OCI-LY1 (cell line): Measurements from ENCODE around the gene CCM2.
A peak's percentile ranks its signal among the peaks of the same experiment; 100 is the strongest.

Experiments used
- H2AFZ ChIP-seq: fragments of 200-600 bp; sonication (generic), shearing (Covaris generic); 2 replicates; pipeline ENCODE4 v1.6.0; 2014; ENCODE audit warnings: antibody characterized with exemption, mild to moderate bottlenecking, low read length
- H3F3A ChIP-seq: fragments of 200-600 bp; sonication (generic), shearing (Covaris generic); 2 replicates; pipeline ENCODE4 v1.6.0; 2014; ENCODE audit warnings: mild to moderate bottlenecking, antibody characterized with exemption, low read length, moderate library complexity; ENCODE audit not compliant: insufficient read depth
- H3K27ac ChIP-seq: fragments of 200-600 bp; sonication (generic); 2 replicates; pipeline ENCODE4 v1.5.1; 2014; ENCODE audit warnings: low read length, mixed run types, mild to moderate bottlenecking, low read depth; ENCODE audit not compliant: poor library complexity, severe bottlenecking
- H3K27me3 ChIP-seq: fragments of 200-600 bp; sonication (generic); 2 replicates; pipeline ENCODE4 v1.6.0; 2014; ENCODE audit warnings: antibody characterized with exemption, mild to moderate bottlenecking, low read length, moderate library complexity; ENCODE audit not compliant: insufficient read depth
- H3K36me3 ChIP-seq: fragments of 200-600 bp; sonication (generic); 2 replicates; pipeline ENCODE4 v1.6.1; 2014; ENCODE audit warnings: mild to moderate bottlenecking, antibody characterized with exemption, low read length, moderate library complexity, mixed read lengths; ENCODE audit not compliant: insufficient read depth
- H3K4me1 ChIP-seq: fragments of 200-600 bp; sonication (generic); 2 replicates; pipeline ENCODE4 v1.5.1; 2014; ENCODE audit warnings: mild to moderate bottlenecking, low read length, moderate library complexity; ENCODE audit not compliant: insufficient read depth, severe bottlenecking
- H3K4me2 ChIP-seq: fragments of 200-600 bp; sonication (generic), shearing (Covaris generic); 2 replicates; pipeline ENCODE4 v1.6.1; 2014; ENCODE audit warnings: low read length
- H3K4me3 ChIP-seq: fragments of 200-600 bp; sonication (generic); 2 replicates; pipeline ENCODE4 v1.5.1; 2014; ENCODE audit warnings: low read length, low read depth, mild to moderate bottlenecking, mixed read lengths; ENCODE audit not compliant: poor library complexity, severe bottlenecking
- H3K79me2 ChIP-seq: fragments of 200-600 bp; shearing (Covaris generic); 2 replicates; pipeline ENCODE4 v1.6.1; 2016; ENCODE audit warnings: mixed run types, low read length, mixed read lengths; ENCODE audit not compliant: insufficient read depth
- H3K9ac ChIP-seq: fragments of 200-600 bp; sonication (generic), shearing (Covaris generic); 2 replicates; pipeline ENCODE4 v1.6.1; 2014; ENCODE audit warnings: mild to moderate bottlenecking, low read length, mixed read lengths
- H3K9me2 ChIP-seq: fragments of 200-600 bp; sonication (generic), shearing (Covaris generic); 2 replicates; pipeline ENCODE4 v1.6.1; 2014; ENCODE audit warnings: low read depth, mild to moderate bottlenecking, low read length, mixed read lengths
- H3K9me3 ChIP-seq: fragments of 200-600 bp; shearing (Covaris generic); 2 replicates; pipeline ENCODE4 v1.6.1; 2014; ENCODE audit warnings: low read length, mixed read lengths
- H4K20me1 ChIP-seq: fragments of 200-600 bp; sonication (generic), shearing (Covaris generic); 2 replicates; pipeline ENCODE4 v1.6.0; 2016; ENCODE audit warnings: mild to moderate bottlenecking, low read length; ENCODE audit not compliant: insufficient read depth
- CTCF ChIP-seq: fragments of 200-600 bp; sonication (generic), shearing (Covaris generic); IDR thresholded peaks from 2 replicates; pipeline ENCODE4 v1.5.1; 2017; ENCODE audit warnings: mild to moderate bottlenecking, antibody characterized with exemption, low read length, moderate library complexity, mixed read lengths
- EZH2 ChIP-seq: fragments of 200-600 bp; sonication (generic), shearing (Covaris generic); IDR thresholded peaks from 2 replicates; pipeline ENCODE4 v1.8.0; 2017; ENCODE audit warnings: borderline replicate concordance, mixed run types, mild to moderate bottlenecking, antibody characterized with exemption, low read length, moderate library complexity, mixed read lengths

The CCM2 gene

GRCh38 chr7:45013465-45013967, 13.5 kb downstream of the CCM2 start:
- Histone ChIP-seq H3K9ac (no peak overlapping the region), H2AFZ (no peak overlapping the region), H3K27me3 (no peaks in the 10 kb centered on the region), H3K4me1 (no peaks in the 10 kb centered on the region), H3K36me3 (peaks cover 74% of the 10 kb centered on the region), H3K27ac (no peak overlapping the region), H3K9me2 (no peaks in the 10 kb centered on the region), H3K4me3 (no peak overlapping the region), H3K79me2 (peaks cover 68% of the 10 kb centered on the region), H3F3A (no peaks in the 10 kb centered on the region), H4K20me1 (no peaks in the 10 kb centered on the region), H3K9me3 (no peaks in the 10 kb centered on the region), H3K4me2 (no peak overlapping the region)
- TF ChIP-seq CTCF (no peak), EZH2 (no peak)

- Histone ChIP-seq H3F3A (0 out of 2 replicates have a peak, but pooled peaks cover 5% of the 10 kb centered on the region), H3K9me3 (no peaks in the 10 kb centered on the region), H2AFZ (no peak overlapping the region), H3K4me3 (no peak overlapping the region), H3K9me2 (no peaks in the 10 kb centered on the region), H3K4me2 (no peak overlapping the region), H3K79me2 (peaks cover 55% of the 10 kb centered on the region), H3K27me3 (no peaks in the 10 kb centered on the region), H4K20me1 (no peaks in the 10 kb centered on the region), H3K27ac (peak overlapping the region; percentile 35), H3K9ac (no peak overlapping the region), H3K36me3 (peaks cover 58% of the 10 kb centered on the region), H3K4me1 (peaks cover 13% of the 10 kb centered on the region)
- TF ChIP-seq CTCF (no peak), EZH2 (no peak)
Measured at GRCh38 chr7:45015313-45015712, 15.3 kb downstream of the CCM2 start.

- H3K79me2 ChIP-seq = peaks cover 50% of the 10 kb centered on the region
- peak overlapping the region; percentile 67 for H3K27ac ChIP-seq
- no peaks in the 10 kb centered on the region for H3K9me3 ChIP-seq
- no peak overlapping the region for H3K4me2 ChIP-seq
- TF ChIP-seq CTCF = no peak
- TF ChIP-seq EZH2 = no peak
- H4K20me1 ChIP-seq = no peaks in the 10 kb centered on the region
- peaks cover 43% of the 10 kb centered on the region for H3K36me3 ChIP-seq
- no peaks in the 10 kb centered on the region for H3K27me3 ChIP-seq
- peaks cover 32% of the 10 kb centered on the region for H3K4me1 ChIP-seq
- H3F3A ChIP-seq = 0 out of 2 replicates have a peak, but pooled peaks cover 5% of the 10 kb centered on the region
- H3K9me2 ChIP-seq = no peaks in the 10 kb centered on the region
- H3K4me3 ChIP-seq = no peak overlapping the region
- H3K9ac ChIP-seq = no peak overlapping the region
- H2AFZ ChIP-seq = no peak overlapping the region
Measured at GRCh38 chr7:45017253-45017652, 17.3 kb downstream of the CCM2 start.
